Measurements from ENCODE around the gene SDCCAG8. TPM values are rescaled to one million over a fixed set of nuclear protein-coding genes. Genes with fewer than 3 reads are reported as not detected.

The SDCCAG8 gene
- polyA plus RNA-seq, 1 experiment = 34.1 TPM

- ChIA-PET POLR2A (interaction anchor here (0.7 to 0.8 kb wide), 2 partner anchors 56 to 65 kb away, joined by 3 to 4 read pairs; partner anchors contain the start of genes CEP170 and SDCCAG8), CTCF (interaction anchor here (0.7 to 2.1 kb wide), 2 partner anchors 10 to 12 kb away, joined by 3 to 7 read pairs; no protein-coding TSS in a partner anchor)
- Histone ChIP-seq H3K9me3 (ENCODE audit: control insufficient read depth, insufficient read depth, low read length) (no peaks in the 10 kb centered on the region), H3K27ac (ENCODE audit: low read depth, low read length) (no peak overlapping the region), H3K4me3 (ENCODE audit: low read depth, low read length) (no peak overlapping the region), H3K27me3 (ENCODE audit: control insufficient read depth, insufficient read depth, low read length) (no peaks in the 10 kb centered on the region)
- DNase-seq (ENCODE audit: low read depth, low spot score) = no peak
- no peak for TF ChIP-seq CTCF (IDR thresholded peaks at IDR 0.05; ENCODE audit: low read depth, low read length)
Measured at GRCh38 chr1:243311809-243312208, 56.0 kb downstream of the SDCCAG8 start.

GRCh38 chr1:243312952-243313634 lies 57.3 kb downstream of the SDCCAG8 start:
- no peak for DNase-seq (ENCODE audit: low read depth, low spot score)
- H3K9me3 ChIP-seq (ENCODE audit: control insufficient read depth, insufficient read depth, low read length) = no peaks in the 10 kb centered on the region
- H3K27ac ChIP-seq (ENCODE audit: low read depth, low read length) = no peak overlapping the region
- H3K4me3 ChIP-seq (ENCODE audit: low read depth, low read length) = no peak overlapping the region
- no peaks in the 10 kb centered on the region for H3K27me3 ChIP-seq (ENCODE audit: control insufficient read depth, insufficient read depth, low read length)
- POLR2A ChIA-PET = no interaction called here
- CTCF ChIA-PET = interaction anchor here (1.2 to 2.1 kb wide), 2 partner anchors 10 to 1327 kb away, joined by 4 to 7 read pairs; no protein-coding TSS in a partner anchor
- no peak for TF ChIP-seq CTCF (IDR thresholded peaks at IDR 0.05; ENCODE audit: low read depth, low read length)

- CTCF ChIA-PET = interaction anchor here (1.0 to 1.2 kb wide), 2 partner anchors 859 to 1328 kb away, joined by 3 to 4 read pairs; no protein-coding TSS in a partner anchor
- Histone ChIP-seq H3K27ac (ENCODE audit: low read depth, low read length) (no peak overlapping the region), H3K27me3 (ENCODE audit: control insufficient read depth, insufficient read depth, low read length) (no peaks in the 10 kb centered on the region), H3K4me3 (ENCODE audit: low read depth, low read length) (no peak overlapping the region), H3K9me3 (ENCODE audit: control insufficient read depth, insufficient read depth, low read length) (no peaks in the 10 kb centered on the region)
- no peak for DNase-seq (ENCODE audit: low read depth, low spot score)
- POLR2A ChIA-PET = interaction anchor here (0.6 kb wide), 1 partner anchor 70 kb away, joined by 3 read pairs; no protein-coding TSS in a partner anchor
- TF ChIP-seq CTCF (IDR thresholded peaks at IDR 0.05; ENCODE audit: low read depth, low read length) = no peak
Measured at GRCh38 chr1:243313635-243314536, 58.0 kb downstream of the SDCCAG8 start.

GRCh38 chr1:243315455-243315854 lies 59.6 kb downstream of the SDCCAG8 start:
- Histone ChIP-seq H3K27ac (ENCODE audit: low read depth, low read length) (no peak overlapping the region), H3K4me3 (ENCODE audit: low read depth, low read length) (no peak overlapping the region), H3K9me3 (ENCODE audit: control insufficient read depth, insufficient read depth, low read length) (no peaks in the 10 kb centered on the region), H3K27me3 (ENCODE audit: control insufficient read depth, insufficient read depth, low read length) (no peaks in the 10 kb centered on the region)
- CTCF ChIA-PET = no interaction called here
- POLR2A ChIA-PET = no interaction called here
- DNase-seq (ENCODE audit: low read depth, low spot score) = no peak
- no peak for TF ChIP-seq CTCF (IDR thresholded peaks at IDR 0.05; ENCODE audit: low read depth, low read length)
